Caco-2 (cell line): Measurements from ENCODE around the gene EXOC7. TPM values are rescaled to one million over a fixed set of nuclear protein-coding genes. Genes with fewer than 3 reads are reported as not detected.

Experiments used
- BruUV-seq: library from RNA; stranded (reverse); fragments of 400-500 nt; replicated peaks from 2 replicates; lab custom pipeline; 2021; lab: Mats Ljungman, UMichigan
- CTCF ChIA-PET: fragments of 300-600 bp; sonication (Branson Sonifier 250); formaldehyde crosslinking; loops from one replicate; lab custom pipeline; 2022; ENCODE audit warnings: antibody characterized with exemption; lab: Charles Lee
- POLR2A ChIA-PET: fragments of 300-600 bp; sonication (Branson Sonifier 250); formaldehyde crosslinking; loops from one replicate; lab custom pipeline; 2022; ENCODE audit warnings: antibody characterized with exemption; lab: Charles Lee
- DNase-seq, 2 experiments: peaks; one replicate each; pipeline versions ENCODE4 v3.0.0 to v3.0.0-alpha.2; 2020 to 2022
- H3K27me3 ChIP-seq: replicated peaks from 2 replicates; pipeline ENCODE4 v1.6.0; 2011; ENCODE audit warnings: low read length; ENCODE audit not compliant: control insufficient read depth, insufficient read depth
- H3K36me3 ChIP-seq: 2 replicates; pipeline ENCODE4 v1.5.1; 2011; ENCODE audit warnings: low read length; ENCODE audit not compliant: control insufficient read depth, insufficient read depth
- H3K4me1 ChIP-seq: fragments of 250-450 bp; sonication (Bioruptor Pico); 2 replicates; pipeline ENCODE4 v1.5.1; 2020; ENCODE audit warnings: mild to moderate bottlenecking
- H3K4me3 ChIP-seq: 2 replicates; pipeline ENCODE4 v1.5.1; 2011; ENCODE audit warnings: low read depth, mild to moderate bottlenecking, control low read depth, low read length
- H3K9me3 ChIP-seq: fragments of 250-450 bp; sonication (Bioruptor Pico); 2 replicates; pipeline ENCODE4 v1.5.1; 2020; ENCODE audit warnings: mild to moderate bottlenecking, moderate library complexity
- H3K27ac Mint-ChIP-seq: one replicate; pipeline ENCODE4 v1.8.0; 2022; ENCODE audit warnings: mixed read lengths; ENCODE audit not compliant: unreplicated experiment
- H3K27me3 Mint-ChIP-seq: one replicate; pipeline ENCODE4 v1.8.0; 2022; ENCODE audit warnings: mixed read lengths; ENCODE audit not compliant: insufficient read depth, unreplicated experiment
- H3K36me3 Mint-ChIP-seq: one replicate; pipeline ENCODE4 v1.8.0; 2022; ENCODE audit warnings: mild to moderate bottlenecking, mixed read lengths; ENCODE audit not compliant: insufficient read depth, unreplicated experiment
- H3K4me1 Mint-ChIP-seq: one replicate; pipeline ENCODE4 v1.8.0; 2022; ENCODE audit warnings: low read depth, mixed read lengths; ENCODE audit not compliant: unreplicated experiment
- H3K4me3 Mint-ChIP-seq: one replicate; pipeline ENCODE4 v1.8.0; 2022; ENCODE audit warnings: mild to moderate bottlenecking, moderate library complexity, mixed read lengths; ENCODE audit not compliant: unreplicated experiment
- H3K9me3 Mint-ChIP-seq: one replicate; pipeline ENCODE4 v1.8.0; 2022; ENCODE audit warnings: mixed read lengths; ENCODE audit not compliant: unreplicated experiment
- intact Hi-C: fragments of 100-400 bp; cut with micrococcal nuclease; formaldehyde crosslinking; loops from one replicate; pipeline ENCODE4 v1.10.0; 2022; ENCODE audit not compliant: unreplicated experiment
- total RNA-seq: library from RNA; stranded (reverse); gene quantifications from 2 replicates; pipeline ENCODE4 v1.2.3, GENCODE V29; 2022
- TF ChIP-seq, protein P1 (sequence below), 2 experiments: fragments of 200-600 bp in 1 of 2; IDR thresholded peaks; 1 replicate in 1 of 2; 2 replicates in 1 of 2; pipeline versions ENCODE4 v1.5.1 to v1.8.0; 2011 to 2022; ENCODE audit warnings: antibody characterized with exemption in 1 of 2, control low read depth in 1 of 2, inconsistent platforms in 1 of 2, low read depth in 1 of 2, low read length in 1 of 2, mild to moderate bottlenecking in 1 of 2, moderate library complexity in 1 of 2; ENCODE audit not compliant: insufficient read depth in 1 of 2, severe bottlenecking in 1 of 2, unreplicated experiment in 1 of 2

The EXOC7 gene
- total RNA-seq, 1 experiment from 2014 or later: 205 TPM

DNA sequence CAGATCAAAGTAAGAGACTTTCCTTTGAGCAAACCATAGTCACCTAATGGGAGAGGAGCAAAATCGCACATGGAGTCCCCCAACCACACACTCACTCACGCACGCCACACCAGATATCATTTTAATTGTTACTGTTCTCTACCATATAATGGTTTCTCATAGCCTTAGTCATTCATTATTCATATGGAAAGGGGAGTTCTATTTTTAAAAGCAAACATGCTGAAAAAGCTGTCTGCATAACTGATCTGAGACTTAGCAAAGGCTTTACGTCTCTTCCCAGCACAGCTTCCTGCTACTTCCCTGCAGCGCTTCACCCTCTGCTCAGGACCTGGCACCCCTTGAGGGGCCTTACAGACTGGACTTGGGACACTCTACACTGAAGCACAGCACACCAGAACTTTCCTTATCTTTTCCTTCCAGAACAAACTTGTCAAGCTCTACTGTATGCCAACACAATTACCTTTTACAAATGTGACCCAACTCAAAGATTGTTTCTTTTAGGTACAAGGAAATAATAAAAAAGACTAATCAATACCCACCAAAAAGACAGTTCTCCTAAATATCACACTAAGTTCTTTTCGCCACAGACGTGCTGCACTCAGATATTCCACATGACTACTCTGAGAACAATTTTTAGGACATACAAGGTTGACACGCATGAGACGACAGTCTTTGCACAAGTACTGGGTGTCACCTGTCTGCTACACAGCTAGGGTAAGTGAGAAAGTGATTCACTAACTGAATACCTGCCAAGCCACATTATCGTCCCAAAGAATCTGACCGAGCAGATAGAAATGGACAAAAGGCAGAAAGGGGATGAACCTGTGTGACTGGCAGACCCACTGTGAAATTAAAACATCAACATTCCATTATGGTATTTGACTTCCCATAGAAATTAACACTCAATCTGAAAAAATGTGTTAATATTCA is 52.8 kb downstream of the EXOC7 start:
- Mint-ChIP-seq H3K27ac (no peak overlapping the region), H3K36me3 (peaks cover 89% of the 10 kb centered on the region), H3K4me3 (no peak overlapping the region), H3K9me3 (no peaks in the 10 kb centered on the region), H3K27me3 (no peaks in the 10 kb centered on the region), H3K4me1 (peaks cover 9% of the 10 kb centered on the region)
- Histone ChIP-seq H3K27me3 (no peaks in the 10 kb centered on the region), H3K9me3 (no peaks in the 10 kb centered on the region), H3K36me3 (no peaks in the 10 kb centered on the region; the same call in none of the 2 replicates), H3K4me1 (peaks cover 13% of the 10 kb centered on the region), H3K4me3 (no peak overlapping the region)
- intact Hi-C loops: no loop called here
- no peak for DNase-seq
- POLR2A ChIA-PET: no interaction called here
- BruUV-seq: no TSS peak
- TF ChIP-seq, protein P1, sequence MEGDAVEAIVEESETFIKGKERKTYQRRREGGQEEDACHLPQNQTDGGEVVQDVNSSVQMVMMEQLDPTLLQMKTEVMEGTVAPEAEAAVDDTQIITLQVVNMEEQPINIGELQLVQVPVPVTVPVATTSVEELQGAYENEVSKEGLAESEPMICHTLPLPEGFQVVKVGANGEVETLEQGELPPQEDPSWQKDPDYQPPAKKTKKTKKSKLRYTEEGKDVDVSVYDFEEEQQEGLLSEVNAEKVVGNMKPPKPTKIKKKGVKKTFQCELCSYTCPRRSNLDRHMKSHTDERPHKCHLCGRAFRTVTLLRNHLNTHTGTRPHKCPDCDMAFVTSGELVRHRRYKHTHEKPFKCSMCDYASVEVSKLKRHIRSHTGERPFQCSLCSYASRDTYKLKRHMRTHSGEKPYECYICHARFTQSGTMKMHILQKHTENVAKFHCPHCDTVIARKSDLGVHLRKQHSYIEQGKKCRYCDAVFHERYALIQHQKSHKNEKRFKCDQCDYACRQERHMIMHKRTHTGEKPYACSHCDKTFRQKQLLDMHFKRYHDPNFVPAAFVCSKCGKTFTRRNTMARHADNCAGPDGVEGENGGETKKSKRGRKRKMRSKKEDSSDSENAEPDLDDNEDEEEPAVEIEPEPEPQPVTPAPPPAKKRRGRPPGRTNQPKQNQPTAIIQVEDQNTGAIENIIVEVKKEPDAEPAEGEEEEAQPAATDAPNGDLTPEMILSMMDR (IDR thresholded peaks at IDR 0.05; ENCODE audit: insufficient read depth in 1 of 2, low read depth in 1 of 2, low read length in 1 of 2, severe bottlenecking in 1 of 2, unreplicated experiment in 1 of 2): no peak
- CTCF ChIA-PET: no interaction called here

DNA sequence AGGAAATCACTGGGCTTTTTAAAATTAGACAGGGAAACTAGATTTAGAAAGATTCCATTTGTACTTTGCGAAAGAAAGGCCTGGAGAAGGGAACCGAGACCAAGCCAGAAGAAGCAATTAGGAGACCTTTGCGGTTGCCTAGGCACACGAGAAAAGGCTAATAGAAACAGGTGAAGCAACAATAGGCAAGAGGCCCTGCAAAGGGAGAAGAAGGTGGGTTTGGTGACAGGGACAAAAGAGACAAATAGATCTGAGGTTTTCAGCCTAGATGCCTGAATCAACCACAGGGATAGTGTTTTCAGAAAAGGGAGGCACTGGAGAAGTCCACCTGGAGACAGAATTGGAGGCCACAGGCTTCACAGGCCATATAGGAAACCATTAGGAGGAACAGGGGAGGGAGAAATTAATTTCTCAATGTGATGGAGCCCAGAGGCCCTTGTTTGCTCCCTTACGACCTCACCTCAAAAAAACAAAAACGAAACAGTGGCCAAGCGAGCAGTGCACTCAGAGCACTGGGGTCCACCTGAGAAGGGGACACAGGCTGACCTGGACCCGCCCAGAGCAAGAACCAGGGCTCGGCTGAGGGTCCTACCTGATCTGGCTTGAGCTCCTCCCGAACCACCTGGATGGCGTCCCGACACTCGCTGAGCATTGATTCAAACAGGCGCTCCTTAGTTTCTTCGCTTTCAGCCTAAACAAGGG is 53.6 kb downstream of the EXOC7 start:
- H3K36me3 Mint-ChIP-seq: peaks cover 91% of the 10 kb centered on the region
- BruUV-seq: no TSS peak
- H3K27me3 ChIP-seq: no peaks in the 10 kb centered on the region
- no peaks in the 10 kb centered on the region; the same call in none of the 2 replicates for H3K36me3 ChIP-seq
- POLR2A ChIA-PET: no interaction called here
- H3K4me3 ChIP-seq: no peak overlapping the region
- intact Hi-C loops: no loop called here
- TF ChIP-seq, protein P1 (IDR thresholded peaks at IDR 0.05; ENCODE audit: insufficient read depth in 1 of 2, low read depth in 1 of 2, low read length in 1 of 2, severe bottlenecking in 1 of 2, unreplicated experiment in 1 of 2): no peak
- no peak overlapping the region for H3K27ac Mint-ChIP-seq
- H3K4me3 Mint-ChIP-seq: no peak overlapping the region
- H3K27me3 Mint-ChIP-seq: no peaks in the 10 kb centered on the region
- peaks cover 9% of the 10 kb centered on the region for H3K4me1 Mint-ChIP-seq
- peaks cover 13% of the 10 kb centered on the region for H3K4me1 ChIP-seq
- H3K9me3 ChIP-seq: no peaks in the 10 kb centered on the region
- CTCF ChIA-PET: interaction anchor here (0.5 kb wide), 1 partner anchor 625 kb away, joined by 4 read pairs; no protein-coding TSS in a partner anchor
- H3K9me3 Mint-ChIP-seq: no peaks in the 10 kb centered on the region
- DNase-seq: no peak

- TF ChIP-seq, protein P1 (IDR thresholded peaks at IDR 0.05; ENCODE audit: insufficient read depth in 1 of 2, low read depth in 1 of 2, low read length in 1 of 2, severe bottlenecking in 1 of 2, unreplicated experiment in 1 of 2): no peak
- no peak overlapping the region for H3K4me3 ChIP-seq
- H3K36me3 ChIP-seq: peaks cover 2% of the 10 kb centered on the region
- Mint-ChIP-seq H3K4me3 (no peak overlapping the region), H3K27ac (no peak overlapping the region), H3K4me1 (peaks cover 9% of the 10 kb centered on the region), H3K9me3 (no peaks in the 10 kb centered on the region), H3K27me3 (no peaks in the 10 kb centered on the region), H3K36me3 (peaks cover 93% of the 10 kb centered on the region)
- ChIA-PET CTCF (interaction anchor here (0.5 to 0.7 kb wide), 2 partner anchors 130 to 172 kb away, joined by 3 read pairs; no protein-coding TSS in a partner anchor), POLR2A (no interaction called here)
- no TSS peak for BruUV-seq
- H3K27me3 ChIP-seq: no peaks in the 10 kb centered on the region
- no peak for DNase-seq
- intact Hi-C loops: no loop called here
- H3K9me3 ChIP-seq: no peaks in the 10 kb centered on the region
- H3K4me1 ChIP-seq: peaks cover 9% of the 10 kb centered on the region
Observed at GRCh38 chr17:76049239-76049638, 54.3 kb downstream of the EXOC7 start.
